Measurements from ENCODE around the gene TBC1D10A. TPM values are rescaled to one million over a fixed set of nuclear protein-coding genes. Genes with fewer than 3 reads are reported as not detected.

TBC1D10A gene
- total RNA-seq, 1 donor from 2014 or later, result 12.6 TPM

GRCh38 chr22:30244066-30244465, 82.7 kb downstream of the TBC1D10A start:
- no peak for DNase-seq (ENCODE audit: extremely low spot score, unreplicated experiment)
- Mint-ChIP-seq H3K4me3 (ENCODE audit: unreplicated experiment) (peak overlapping the region; percentile 8), H3K27ac (ENCODE audit: unreplicated experiment) (peak overlapping the region; percentile 20), H3K4me1 (ENCODE audit: unreplicated experiment) (peaks cover 74% of the 10 kb centered on the region), H3K9me3 (ENCODE audit: unreplicated experiment) (no peaks in the 10 kb centered on the region), H3K36me3 (ENCODE audit: unreplicated experiment) (peaks cover 5% of the 10 kb centered on the region), H3K27me3 (ENCODE audit: unreplicated experiment) (no peaks in the 10 kb centered on the region)
- no peak for TF ChIP-seq CTCF (IDR thresholded peaks at IDR 0.05)

GRCh38 chr22:30243661-30244060, 83.1 kb downstream of the TBC1D10A start:
- H3K4me3 Mint-ChIP-seq (ENCODE audit: unreplicated experiment), result no peak overlapping the region
- peaks cover 5% of the 10 kb centered on the region for H3K36me3 Mint-ChIP-seq (ENCODE audit: unreplicated experiment)
- no peaks in the 10 kb centered on the region for H3K27me3 Mint-ChIP-seq (ENCODE audit: unreplicated experiment)
- DNase-seq (ENCODE audit: extremely low spot score, unreplicated experiment), result no peak
- H3K9me3 Mint-ChIP-seq (ENCODE audit: unreplicated experiment), result no peaks in the 10 kb centered on the region
- no peak overlapping the region for H3K27ac Mint-ChIP-seq (ENCODE audit: unreplicated experiment)
- H3K4me1 Mint-ChIP-seq (ENCODE audit: unreplicated experiment), result peaks cover 76% of the 10 kb centered on the region
- TF ChIP-seq CTCF (IDR thresholded peaks at IDR 0.05), result no peak

Other genes with a start within 250 kb of the TBC1D10A start
- not detected in 2 replicates for gene HORMAD2, start 246.5 kb downstream of the TBC1D10A start, total RNA-seq
- 13.7 and 15.5 TPM in 2 replicates for gene LIF, start 80.2 kb downstream of the TBC1D10A start, total RNA-seq
- not detected in 2 replicates for gene OSM, start 60.1 kb downstream of the TBC1D10A start, total RNA-seq
- 11.8 and 12.2 TPM in 2 replicates for gene CASTOR1, start 37.4 kb downstream of the TBC1D10A start, total RNA-seq
- 170 and 187 TPM in 2 replicates for gene SF3A1, start 30.0 kb upstream of the TBC1D10A start, total RNA-seq
- gene CCDC157, start 30.1 kb upstream of the TBC1D10A start, total RNA-seq, result 2.9 and 3.7 TPM in 2 replicates
- gene RNF215, start 60.5 kb upstream of the TBC1D10A start, total RNA-seq, result 36.1 and 36.6 TPM in 2 replicates
- 14.9 and 19.0 TPM in 2 replicates for gene SEC14L2, start 70.1 kb upstream of the TBC1D10A start, total RNA-seq
- 8.4 and 10.5 TPM in 2 replicates for gene MTFP1, start 98.8 kb upstream of the TBC1D10A start, total RNA-seq
- gene SEC14L3, start 145.1 kb upstream of the TBC1D10A start, total RNA-seq, result not detected in 2 replicates
- gene SEC14L4, start 178.8 kb upstream of the TBC1D10A start, total RNA-seq, result not detected in 2 replicates
- gene SEC14L6, start 219.8 kb upstream of the TBC1D10A start, total RNA-seq, result 0.54 and 0.78 TPM in 2 replicates
- 0.21 and 0.46 TPM in 2 replicates for gene GAL3ST1, start 247.7 kb upstream of the TBC1D10A start, total RNA-seq

All from osteocyte (in vitro differentiated cells).